HG03060 (cell line): ENCODE results near the gene IGFLR1.

Experiments
- ATAC-seq: cut with Tn5 transposase; IDR thresholded peaks from one replicate; pipeline ENCODE4 v1.9.1; 2021; ENCODE audit warnings: low read depth, moderate number of reproducible peaks; ENCODE audit not compliant: unreplicated experiment

The IGFLR1 gene, protein sequence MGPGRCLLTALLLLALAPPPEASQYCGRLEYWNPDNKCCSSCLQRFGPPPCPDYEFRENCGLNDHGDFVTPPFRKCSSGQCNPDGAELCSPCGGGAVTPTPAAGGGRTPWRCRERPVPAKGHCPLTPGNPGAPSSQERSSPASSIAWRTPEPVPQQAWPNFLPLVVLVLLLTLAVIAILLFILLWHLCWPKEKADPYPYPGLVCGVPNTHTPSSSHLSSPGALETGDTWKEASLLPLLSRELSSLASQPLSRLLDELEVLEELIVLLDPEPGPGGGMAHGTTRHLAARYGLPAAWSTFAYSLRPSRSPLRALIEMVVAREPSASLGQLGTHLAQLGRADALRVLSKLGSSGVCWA

GRCh38 chr19:35742121-35742724, at the start of gene IGFLR1:
Gene IGFLR1 (minus strand): TSS chr19:35742452. CDS start chr19:35741180, 1,272 bp downstream.
- no peak for ATAC-seq

DNA sequence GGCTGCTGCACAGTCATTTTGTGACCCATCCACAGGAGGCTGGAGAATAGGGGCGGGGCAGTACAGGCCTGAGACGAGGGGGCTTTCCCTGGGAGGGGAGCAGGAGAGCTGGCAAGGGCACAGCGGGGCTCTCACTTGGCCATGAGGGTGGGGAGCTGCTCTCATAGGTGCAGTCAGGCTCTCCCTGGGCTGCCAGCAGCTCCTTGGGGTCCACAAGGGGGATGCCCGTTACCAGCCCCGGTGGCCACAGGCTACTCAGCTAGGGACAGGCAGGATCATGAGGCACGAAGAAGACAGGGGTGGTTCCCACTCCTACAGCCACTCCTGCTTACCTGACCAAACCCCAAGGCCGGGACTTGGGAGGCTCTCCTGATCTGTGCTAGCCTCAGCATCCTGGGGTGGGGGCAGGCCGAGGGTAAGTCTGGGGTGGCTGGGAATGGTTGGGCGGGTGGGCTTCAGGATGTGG, 49.6 kb upstream of the IGFLR1 start:
- no peak for ATAC-seq

GRCh38 chr19:35790981-35791813, 48.9 kb upstream of the IGFLR1 start:
- no peak for ATAC-seq

GRCh38 chr19:35789978-35790944, 48.0 kb upstream of the IGFLR1 start:
- ATAC-seq: no peak

DNA sequence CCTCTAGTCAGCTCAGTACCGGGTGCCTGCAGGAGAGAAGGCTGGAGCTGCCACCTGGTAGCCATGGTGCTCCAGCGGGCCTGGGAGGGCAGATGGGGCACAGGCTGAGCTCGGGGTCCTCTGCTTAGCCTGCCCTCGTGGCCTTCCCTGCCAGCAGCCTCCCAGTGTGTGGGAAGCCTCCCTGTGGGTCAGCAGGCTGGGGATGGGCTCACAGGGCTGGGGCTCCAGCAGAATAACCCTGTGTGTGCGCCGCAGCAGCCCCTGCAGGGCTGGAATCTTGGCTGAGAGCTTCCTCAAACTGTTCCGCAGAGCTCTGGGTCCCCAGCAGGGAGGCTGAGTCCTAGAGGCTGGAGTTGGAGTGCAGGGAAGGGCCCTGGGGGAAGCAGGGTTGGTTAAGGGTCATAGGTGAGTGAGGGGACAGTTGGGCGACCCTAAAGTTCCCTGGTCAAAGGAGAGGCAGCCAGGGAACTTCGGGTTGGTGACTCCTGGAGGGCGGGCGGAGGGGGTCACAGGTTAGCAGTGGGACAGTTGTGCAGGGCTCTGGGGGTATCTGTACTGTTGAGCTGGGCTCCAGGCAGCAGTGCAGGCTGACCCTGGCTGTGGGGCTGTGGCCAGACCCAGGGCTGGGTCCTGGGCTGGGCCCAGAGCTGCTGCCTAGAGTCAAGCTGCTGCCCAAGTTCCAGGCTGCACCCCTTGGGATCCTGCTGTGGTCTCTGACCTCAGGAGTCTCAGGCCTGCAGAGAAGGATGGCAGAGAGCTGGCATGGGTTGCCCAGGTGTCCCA, 47.1 kb upstream of the IGFLR1 start:
- no peak for ATAC-seq

DNA sequence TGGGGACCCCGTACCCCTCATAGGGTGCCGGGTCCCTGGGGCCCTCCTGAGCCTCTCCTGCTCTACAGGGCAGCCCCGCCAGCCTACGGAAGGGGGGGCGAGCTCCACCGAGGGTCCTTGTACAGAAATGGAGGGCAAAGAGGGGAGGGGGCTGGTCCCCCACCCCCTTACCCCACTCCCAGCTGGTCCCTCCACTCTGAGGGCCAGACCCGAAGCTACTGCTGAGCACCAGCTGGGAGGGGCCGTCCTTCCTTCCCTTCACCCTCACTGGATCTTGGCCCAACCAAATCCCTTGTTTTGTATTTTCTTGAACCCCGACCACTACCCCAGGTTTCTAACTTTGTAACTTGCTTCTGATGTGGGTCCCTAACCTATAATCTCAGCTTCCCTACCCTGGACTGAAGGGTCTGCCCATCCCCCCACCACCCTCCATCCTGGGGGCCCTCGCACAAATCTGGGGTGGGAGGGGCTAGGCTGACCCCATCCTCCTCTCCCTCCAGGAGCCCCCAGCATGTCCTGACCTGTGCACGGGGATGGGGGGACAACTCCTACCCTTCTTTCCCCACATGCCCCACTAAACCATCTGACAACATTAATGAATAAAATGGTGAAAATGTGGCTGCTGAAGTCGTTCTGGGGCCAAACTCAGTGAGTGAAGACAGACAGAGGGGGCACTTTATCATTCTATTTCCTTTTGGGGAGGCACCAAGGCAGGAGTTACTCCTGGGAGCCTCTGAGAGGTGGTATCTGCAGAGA, 46.1 kb upstream of the IGFLR1 start:
- ATAC-seq: no peak

DNA sequence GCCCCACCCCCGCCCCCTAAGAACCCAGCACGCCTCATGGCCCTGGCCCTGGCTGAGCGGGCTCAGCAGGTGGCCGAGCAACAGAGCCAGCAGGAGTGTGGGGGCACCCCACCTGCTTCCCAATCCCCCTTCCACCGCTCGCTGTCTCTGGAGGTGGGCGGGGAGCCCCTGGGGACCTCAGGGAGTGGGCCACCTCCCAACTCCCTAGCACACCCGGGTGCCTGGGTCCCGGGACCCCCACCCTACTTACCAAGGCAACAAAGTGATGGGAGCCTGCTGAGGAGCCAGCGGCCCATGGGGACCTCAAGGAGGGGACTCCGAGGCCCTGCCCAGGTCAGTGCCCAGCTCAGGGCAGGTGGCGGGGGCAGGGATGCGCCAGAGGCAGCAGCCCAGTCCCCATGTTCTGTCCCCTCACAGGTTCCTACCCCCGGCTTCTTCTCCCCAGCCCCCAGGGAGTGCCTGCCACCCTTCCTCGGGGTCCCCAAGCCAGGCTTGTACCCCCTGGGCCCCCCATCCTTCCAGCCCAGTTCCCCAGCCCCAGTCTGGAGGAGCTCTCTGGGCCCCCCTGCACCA, 45.1 kb upstream of the IGFLR1 start:
- ATAC-seq: no peak

DNA sequence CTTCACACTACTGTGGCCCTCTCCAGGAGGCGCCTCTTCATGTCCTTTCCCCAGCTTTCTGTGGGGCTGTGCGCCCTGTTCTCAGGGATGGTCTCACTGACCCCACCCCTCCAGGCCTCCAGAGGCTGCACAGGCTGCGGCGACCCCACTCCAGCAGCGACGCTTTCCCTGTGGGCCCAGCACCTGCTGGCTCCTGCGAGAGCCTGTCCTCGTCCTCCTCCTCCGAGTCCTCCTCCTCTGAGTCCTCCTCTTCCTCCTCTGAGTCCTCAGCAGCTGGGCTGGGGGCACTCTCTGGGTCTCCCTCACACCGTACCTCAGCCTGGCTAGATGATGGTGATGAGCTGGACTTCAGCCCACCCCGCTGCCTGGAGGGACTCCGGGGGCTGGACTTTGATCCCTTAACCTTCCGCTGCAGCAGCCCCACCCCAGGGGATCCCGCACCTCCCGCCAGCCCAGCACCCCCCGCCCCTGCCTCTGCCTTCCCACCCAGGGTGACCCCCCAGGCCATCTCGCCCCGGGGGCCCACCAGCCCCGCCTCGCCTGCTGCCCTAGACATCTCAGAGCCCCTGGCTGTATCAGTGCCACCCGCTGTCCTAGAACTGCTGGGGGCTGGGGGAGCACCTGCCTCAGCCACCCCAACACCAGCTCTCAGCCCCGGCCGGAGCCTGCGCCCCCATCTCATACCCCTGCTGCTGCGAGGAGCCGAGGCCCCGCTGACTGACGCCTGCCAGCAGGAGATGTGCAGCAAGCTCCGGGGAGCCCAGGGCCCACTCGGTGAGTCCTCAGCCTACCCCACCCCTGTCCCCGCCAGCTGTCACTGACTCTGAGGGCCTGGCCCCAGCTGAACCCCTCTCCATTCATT, 44.3 kb upstream of the IGFLR1 start:
- no peak for ATAC-seq

DNA sequence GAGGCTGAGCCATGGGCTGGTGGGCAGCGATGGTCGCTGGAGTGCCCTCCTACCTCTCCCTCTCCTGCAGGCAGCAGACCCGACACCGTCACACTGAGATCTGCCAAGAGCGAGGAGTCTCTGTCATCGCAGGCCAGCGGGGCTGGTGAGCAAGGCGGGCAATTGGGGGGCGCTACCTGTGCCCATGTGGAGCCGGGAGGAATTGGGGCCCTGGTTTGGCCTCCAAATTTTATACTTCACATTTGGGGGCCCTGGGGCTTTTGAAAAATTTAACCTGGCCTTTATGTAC, 43.0 kb upstream of the IGFLR1 start:
- ATAC-seq: no peak

GRCh38 chr19:35784503-35785338, 42.5 kb upstream of the IGFLR1 start:
- no peak for ATAC-seq

DNA sequence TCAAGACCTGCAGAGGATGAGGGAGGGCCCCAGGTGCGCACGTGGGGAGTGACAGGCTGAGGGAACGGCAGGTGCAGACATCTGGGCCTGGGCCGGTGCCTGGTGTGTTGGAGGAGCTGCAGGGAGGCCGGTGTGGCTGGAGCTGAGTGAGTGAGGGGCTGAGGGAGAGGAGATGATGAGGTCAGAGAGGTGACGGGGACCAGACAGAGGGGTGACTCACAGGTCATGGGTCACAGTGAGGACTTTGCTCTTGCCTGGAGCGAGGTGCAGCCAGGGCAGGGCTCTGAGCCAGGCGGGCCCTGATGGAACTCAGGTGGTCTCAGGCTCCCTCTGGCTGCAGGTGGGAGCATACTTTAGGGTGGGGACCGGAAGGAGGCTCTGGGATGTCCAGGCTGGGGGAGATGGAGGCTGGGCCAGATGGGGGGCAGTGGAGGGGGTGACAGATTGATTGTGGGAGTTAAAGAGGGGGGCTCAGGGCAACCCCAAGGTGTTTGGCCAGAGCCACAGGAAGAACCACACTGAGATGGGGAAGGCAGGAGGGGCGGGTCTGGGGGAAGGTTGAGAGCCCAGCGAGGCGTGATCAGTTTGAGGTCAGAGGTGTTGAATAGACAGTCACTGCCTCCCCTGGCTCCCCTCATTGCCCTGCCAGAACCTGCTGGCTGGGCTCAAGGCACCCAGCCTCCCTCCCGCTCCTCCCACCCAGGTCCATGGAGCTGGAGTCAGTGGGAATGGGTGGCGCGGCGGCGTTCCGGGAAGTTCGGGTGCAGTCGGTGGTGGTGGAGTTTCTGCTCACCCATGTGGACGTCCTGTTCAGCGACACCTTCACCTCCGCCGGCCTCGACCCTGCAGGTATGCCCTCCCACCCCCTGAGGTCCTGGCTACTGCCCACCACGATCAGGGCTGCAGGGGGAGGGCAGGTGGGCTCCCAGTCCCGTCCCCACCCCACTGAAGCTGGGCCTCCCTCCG, 41.5 kb upstream of the IGFLR1 start:
- ATAC-seq: no peak

GRCh38 chr19:35782589-35782988, 40.3 kb upstream of the IGFLR1 start:
- ATAC-seq: no peak

DNA sequence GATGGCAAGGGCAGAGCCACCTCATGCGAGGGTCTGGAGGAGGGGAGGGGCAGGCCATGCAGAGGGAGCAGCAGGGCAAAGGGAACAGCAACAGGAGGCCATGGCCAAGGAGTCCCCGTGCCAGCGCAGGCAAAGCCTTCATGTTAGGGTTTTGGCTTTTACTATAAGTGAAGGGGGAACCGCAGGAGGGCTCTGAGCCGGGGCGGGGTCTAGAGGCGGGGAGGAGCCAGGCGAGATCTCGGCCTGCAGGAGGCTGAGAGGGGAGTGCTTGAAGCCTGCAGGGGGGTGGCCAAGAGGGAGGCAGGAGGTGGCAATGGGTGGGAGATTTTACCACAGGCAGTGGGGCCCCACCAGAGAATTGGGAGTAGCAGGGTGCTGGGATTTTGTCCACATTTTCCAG, 39.4 kb upstream of the IGFLR1 start:
- ATAC-seq: no peak

DNA sequence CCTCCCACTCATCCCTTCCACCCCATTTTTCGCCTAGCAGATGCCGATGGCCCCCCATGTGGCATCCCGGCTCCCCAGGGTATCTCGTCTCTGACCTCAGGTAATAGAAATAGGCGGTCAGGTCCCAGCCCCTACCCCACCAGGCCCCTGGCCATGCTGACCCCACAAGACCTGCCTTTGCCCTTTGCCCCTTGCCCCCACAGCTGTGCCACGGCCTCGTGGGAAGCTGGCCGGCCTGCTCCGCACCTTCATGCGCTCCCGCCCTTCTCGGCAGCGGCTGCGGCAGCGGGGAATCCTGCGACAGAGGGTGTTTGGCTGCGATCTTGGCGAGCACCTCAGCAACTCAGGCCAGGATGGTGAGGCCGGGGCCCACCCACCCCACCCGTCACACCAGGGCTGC, 38.5 kb upstream of the IGFLR1 start:
- no peak for ATAC-seq

GRCh38 chr19:35780058-35780457, 37.8 kb upstream of the IGFLR1 start:
- ATAC-seq: no peak

GRCh38 chr19:35779033-35779432, 36.8 kb upstream of the IGFLR1 start:
- ATAC-seq: no peak
